Karpas-422 (cell line): ENCODE results near the gene SDK1. TPM values are rescaled to one million over a fixed set of nuclear protein-coding genes. Genes with fewer than 3 reads are reported as not detected.
"Not testable (repeated sequence)": the region's sequence is repeated elsewhere in the genome, so short reads cannot be mapped to it uniquely, and the experiment has no call there.

Source experiments
- DNase-seq: peaks from one replicate; pipeline ENCODE4 v3.0.0-alpha.2; 2015
- H2AFZ ChIP-seq: fragments of 200-600 bp; sonication (generic); 2 replicates; pipeline ENCODE4 v1.6.1; 2014; ENCODE audit warnings: antibody characterized with exemption, low read length, mixed read lengths
- H3K27ac ChIP-seq: fragments of 200-600 bp; sonication (generic); 2 replicates; pipeline ENCODE4 v1.5.1; 2014; ENCODE audit warnings: mild to moderate bottlenecking, low read length, moderate library complexity
- H3K27me3 ChIP-seq: fragments of 200-600 bp; sonication (generic); 2 replicates; pipeline ENCODE4 v1.6.1; 2014; ENCODE audit warnings: low read length, mixed read lengths
- H3K36me3 ChIP-seq: fragments of 200-600 bp; sonication (generic); 2 replicates; pipeline ENCODE4 v1.6.1; 2014; ENCODE audit warnings: low read length, mixed read lengths; ENCODE audit not compliant: insufficient read depth
- H3K4me1 ChIP-seq: fragments of 200-600 bp; sonication (generic); 2 replicates; pipeline ENCODE4 v1.6.1; 2014; ENCODE audit warnings: mild to moderate bottlenecking, low read length, mixed read lengths
- H3K4me2 ChIP-seq: fragments of 200-600 bp; sonication (generic); 2 replicates; pipeline ENCODE4 v1.6.1; 2014; ENCODE audit warnings: low read length, low read depth, mild to moderate bottlenecking; ENCODE audit not compliant: poor library complexity, severe bottlenecking
- H3K4me3 ChIP-seq: fragments of 200-600 bp; sonication (generic); 2 replicates; pipeline ENCODE4 v1.5.1; 2014; ENCODE audit warnings: mild to moderate bottlenecking, antibody characterized with exemption, low read length, mixed read lengths
- H3K79me2 ChIP-seq: fragments of 200-600 bp; sonication (generic); 2 replicates; pipeline ENCODE4 v1.6.1; 2014; ENCODE audit warnings: mild to moderate bottlenecking, low read length, mixed read lengths
- H3K9ac ChIP-seq: fragments of 200-600 bp; sonication (generic); 2 replicates; pipeline ENCODE4 v1.6.0; 2014; ENCODE audit warnings: low read length
- H3K9me2 ChIP-seq: fragments of 200-600 bp; sonication (generic), shearing (Covaris generic); replicated peaks from 2 replicates; pipeline ENCODE4 v1.6.0; 2014; ENCODE audit warnings: mild to moderate bottlenecking, low read length, moderate library complexity; ENCODE audit not compliant: insufficient read depth
- H3K9me3 ChIP-seq: fragments of 300-700, 200-600 bp; sonication (generic); 2 replicates; pipeline ENCODE4 v1.6.1; 2014; ENCODE audit warnings: low read length, mixed read lengths
- H4K20me1 ChIP-seq: fragments of 200-600 bp; sonication (generic); 2 replicates; pipeline ENCODE4 v1.6.1; 2014; ENCODE audit warnings: mild to moderate bottlenecking, antibody characterized with exemption, low read length, low read depth; ENCODE audit not compliant: insufficient read depth
- total RNA-seq: library from RNA; depleted of rRNA; stranded (reverse); fragments of >200 nt; shearing (Covaris generic); gene quantifications from 2 replicates; pipeline ENCODE4 v1.2.3, GENCODE V29; 2014; ENCODE audit warnings: low replicate concordance

SDK1 gene
- total RNA-seq, 1 experiment from 2014 or later = not detected

DNA sequence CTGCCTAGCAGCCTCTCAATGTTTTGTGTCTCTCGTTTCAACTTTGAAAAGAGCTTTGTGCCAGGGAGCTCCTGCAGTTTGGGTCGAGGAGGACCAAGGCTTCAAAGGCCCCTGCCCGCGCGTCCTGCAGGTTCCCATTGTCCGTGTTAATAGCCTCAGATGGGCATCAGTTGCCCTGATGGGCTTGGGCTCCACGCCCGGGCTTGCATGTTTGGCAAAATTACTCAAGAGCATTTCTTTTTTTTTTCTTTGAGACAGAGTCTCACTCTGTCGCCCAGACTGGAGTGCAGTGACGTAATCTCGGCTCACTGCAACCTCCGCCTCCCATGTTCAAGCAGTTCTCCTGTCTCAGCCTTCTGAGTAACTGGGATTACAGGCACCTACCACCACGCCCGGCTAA lies 636.6 kb downstream of the SDK1 start:
- H3K4me1 ChIP-seq = no peaks in the 10 kb centered on the region
- no peaks in the 10 kb centered on the region for H3K9me3 ChIP-seq
- no peak overlapping the region for H3K4me3 ChIP-seq
- no peak overlapping the region for H3K9ac ChIP-seq
- H3K27ac ChIP-seq = no peak overlapping the region
- H2AFZ ChIP-seq = no peak overlapping the region
- H3K4me2 ChIP-seq = no peak overlapping the region
- H3K27me3 ChIP-seq = no peaks in the 10 kb centered on the region
- H3K36me3 ChIP-seq = no peaks in the 10 kb centered on the region
- no peaks in the 10 kb centered on the region for H3K79me2 ChIP-seq
- no peaks in the 10 kb centered on the region for H3K9me2 ChIP-seq
- H4K20me1 ChIP-seq = no peaks in the 10 kb centered on the region
- no peak for DNase-seq

DNA sequence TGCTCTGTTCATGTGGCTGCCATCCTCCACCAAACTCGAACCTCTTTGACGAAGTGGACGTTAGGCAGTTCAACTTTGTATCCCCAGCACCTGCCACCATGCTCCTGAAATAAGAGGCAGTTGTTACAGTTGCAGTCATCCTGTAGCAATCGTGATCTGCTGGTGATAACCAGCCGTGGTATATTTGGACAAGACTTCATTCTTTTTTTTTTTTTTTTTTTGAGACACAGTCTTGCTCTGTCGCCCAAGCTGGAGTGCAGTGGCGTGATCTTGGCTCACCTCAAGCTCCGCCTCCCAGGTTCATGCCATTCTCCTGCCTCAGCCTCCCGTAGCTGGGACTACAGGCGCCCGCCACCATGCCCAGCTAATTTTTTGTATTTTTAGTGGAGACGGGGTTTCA lies 640.7 kb downstream of the SDK1 start:
- DNase-seq, H3K27ac ChIP-seq, H3K4me3 ChIP-seq: not testable (repeated sequence)

DNA sequence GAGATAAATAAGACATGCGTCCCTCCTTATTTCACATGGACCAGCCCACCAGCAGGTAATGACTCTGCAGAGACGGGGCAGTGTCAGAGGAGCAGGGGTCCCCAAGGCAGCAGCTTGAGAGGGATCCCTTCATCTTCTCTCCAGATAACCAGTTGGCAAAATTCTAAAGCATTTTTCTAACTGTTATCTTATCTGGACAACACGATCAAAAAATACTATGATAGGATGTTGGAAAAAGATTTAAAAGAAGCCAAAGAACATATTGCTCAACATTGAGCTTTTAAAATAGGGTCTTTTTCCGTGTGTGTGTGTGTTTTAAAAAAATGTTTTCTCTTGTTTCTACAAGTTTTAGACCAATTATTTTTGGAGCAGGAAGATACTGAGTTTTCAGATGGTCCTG lies 641.2 kb downstream of the SDK1 start:
- H3K27ac ChIP-seq = no peak overlapping the region
- H2AFZ ChIP-seq = no peak overlapping the region
- DNase-seq = no peak
- no peaks in the 10 kb centered on the region for H3K9me2 ChIP-seq
- H3K79me2 ChIP-seq = no peaks in the 10 kb centered on the region
- no peaks in the 10 kb centered on the region for H3K36me3 ChIP-seq
- no peaks in the 10 kb centered on the region for H3K27me3 ChIP-seq
- no peaks in the 10 kb centered on the region for H3K9me3 ChIP-seq
- no peak overlapping the region for H3K4me3 ChIP-seq
- no peaks in the 10 kb centered on the region for H4K20me1 ChIP-seq
- no peaks in the 10 kb centered on the region for H3K4me1 ChIP-seq
- H3K9ac ChIP-seq = no peak overlapping the region
- H3K4me2 ChIP-seq = no peak overlapping the region

More for the DNA sequence above, 640.7 kb downstream of the SDK1 start:
- H2AFZ ChIP-seq, H3K79me2 ChIP-seq, H3K4me1 ChIP-seq, H3K36me3 ChIP-seq, H3K27me3 ChIP-seq, H4K20me1 ChIP-seq, H3K4me2 ChIP-seq, H3K9ac ChIP-seq, H3K9me2 ChIP-seq, H3K9me3 ChIP-seq: not testable (repeated sequence)

DNA sequence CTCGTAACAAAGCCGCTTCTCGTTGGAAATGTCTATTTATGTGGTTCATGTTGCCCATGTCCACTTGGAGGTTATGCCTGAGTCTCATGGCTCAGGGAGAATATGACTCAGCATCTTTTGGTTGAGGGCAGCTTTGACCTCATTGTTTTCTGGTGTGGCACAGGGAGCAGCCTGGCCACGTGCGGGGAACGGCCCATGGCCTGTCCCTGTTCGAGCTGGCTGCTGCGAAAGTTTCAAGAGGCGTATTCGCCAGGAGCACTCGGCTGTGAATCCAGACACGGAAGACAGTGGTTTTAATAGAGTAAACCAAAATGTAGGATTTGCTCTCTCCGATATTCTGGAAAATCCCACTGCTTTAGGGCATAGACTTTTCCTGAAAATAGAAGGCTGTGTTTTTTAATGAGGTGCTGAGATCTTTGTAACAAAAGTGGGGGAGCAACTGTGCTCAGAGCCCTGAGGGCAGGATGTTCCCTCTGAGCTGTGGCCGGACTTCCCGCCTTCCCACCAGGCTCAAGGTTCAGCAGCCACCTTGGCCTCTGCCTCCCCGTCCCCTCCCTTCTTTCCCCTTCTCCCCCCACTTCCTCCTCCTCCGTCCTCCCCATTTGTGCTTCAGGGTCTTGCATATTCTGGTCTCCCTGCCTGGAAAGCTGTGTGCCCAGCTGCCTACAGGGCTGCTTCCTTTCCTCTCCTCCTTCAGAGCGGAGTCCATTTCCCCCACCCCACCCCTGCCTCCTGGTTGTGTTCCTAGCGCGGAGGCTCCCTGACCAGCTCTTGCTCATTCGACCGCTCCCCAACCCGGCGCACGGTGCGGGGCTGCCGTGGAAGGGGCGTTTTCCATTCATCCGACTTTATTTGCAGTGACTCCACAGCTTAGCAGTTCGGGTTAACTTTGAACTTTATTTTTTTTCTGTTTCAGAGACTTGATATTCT lies 642.0 kb downstream of the SDK1 start:
- DNase-seq = no peak
- no peaks in the 10 kb centered on the region for H3K27me3 ChIP-seq
- no peak overlapping the region for H3K4me3 ChIP-seq
- no peak overlapping the region for H2AFZ ChIP-seq
- no peaks in the 10 kb centered on the region for H3K79me2 ChIP-seq
- H3K4me1 ChIP-seq = no peaks in the 10 kb centered on the region
- no peaks in the 10 kb centered on the region for H3K9me2 ChIP-seq
- no peak overlapping the region for H3K4me2 ChIP-seq
- H4K20me1 ChIP-seq = no peaks in the 10 kb centered on the region
- no peaks in the 10 kb centered on the region for H3K36me3 ChIP-seq
- H3K27ac ChIP-seq = no peak overlapping the region
- H3K9me3 ChIP-seq = no peaks in the 10 kb centered on the region
- no peak overlapping the region for H3K9ac ChIP-seq

DNA sequence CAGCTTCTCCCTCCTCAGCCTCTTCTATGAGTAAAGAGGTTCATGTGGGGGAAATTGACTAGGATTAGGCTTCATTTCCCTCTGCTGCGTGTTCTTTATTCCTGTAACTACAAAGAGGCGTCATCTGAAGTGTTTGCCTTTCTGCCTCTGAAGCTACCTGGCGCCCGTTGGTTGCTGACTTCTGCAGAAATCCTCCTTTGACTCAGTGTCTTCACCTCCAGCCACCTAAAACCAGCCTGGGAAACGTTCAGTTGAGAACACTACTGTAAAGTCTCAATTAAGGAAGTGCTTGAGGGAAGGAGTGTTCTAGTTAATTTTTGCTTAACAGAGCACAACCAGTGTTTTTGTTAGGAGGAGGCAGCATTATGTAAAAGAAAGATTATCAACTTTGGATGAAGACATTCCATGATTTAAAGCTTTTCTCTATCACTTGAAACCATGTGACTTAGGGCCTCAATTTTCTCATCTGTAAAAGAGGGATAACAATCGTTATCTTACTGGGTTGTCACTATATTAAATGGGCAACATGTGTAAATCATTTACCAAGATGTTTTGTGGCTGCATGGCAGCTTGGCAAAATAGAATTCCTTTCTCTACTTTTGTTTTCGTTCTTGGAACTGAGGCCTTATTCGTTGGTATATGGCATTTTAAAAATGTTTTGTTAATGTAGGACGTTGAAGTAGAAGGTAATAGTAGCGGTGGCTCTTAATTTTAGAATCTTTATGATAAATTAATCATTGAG lies 642.9 kb downstream of the SDK1 start:
- H3K4me2 ChIP-seq = no peak overlapping the region
- no peaks in the 10 kb centered on the region for H3K79me2 ChIP-seq
- DNase-seq = no peak
- H3K4me3 ChIP-seq = no peak overlapping the region
- no peak overlapping the region for H2AFZ ChIP-seq
- H3K9me3 ChIP-seq = no peaks in the 10 kb centered on the region
- no peaks in the 10 kb centered on the region for H3K36me3 ChIP-seq
- H3K27me3 ChIP-seq = no peaks in the 10 kb centered on the region
- H3K27ac ChIP-seq = no peak overlapping the region
- H4K20me1 ChIP-seq = no peaks in the 10 kb centered on the region
- no peaks in the 10 kb centered on the region for H3K4me1 ChIP-seq
- H3K9ac ChIP-seq = no peak overlapping the region
- H3K9me2 ChIP-seq = no peaks in the 10 kb centered on the region

DNA sequence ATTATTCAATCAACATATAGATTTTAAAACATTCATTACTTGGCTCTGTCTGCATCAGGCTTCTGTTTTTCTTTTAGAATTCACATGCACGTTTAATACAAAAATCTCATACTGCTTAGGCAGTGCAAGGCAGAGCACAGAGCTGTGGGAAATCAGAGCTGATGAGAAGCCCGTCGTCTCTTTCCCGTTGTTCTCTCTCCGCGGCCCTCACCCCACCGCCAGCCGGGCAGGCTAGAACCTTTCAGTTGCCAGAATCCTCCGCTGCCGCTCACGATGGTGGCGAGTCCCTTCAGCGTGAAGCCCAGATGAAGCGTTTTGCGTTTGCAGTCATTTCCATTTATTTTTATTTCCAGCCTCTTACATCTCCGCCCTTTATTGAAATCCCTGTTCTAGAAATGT lies 648.2 kb downstream of the SDK1 start:
- Histone ChIP-seq H3K9ac (no peak overlapping the region), H3K4me3 (no peak overlapping the region)

DNA sequence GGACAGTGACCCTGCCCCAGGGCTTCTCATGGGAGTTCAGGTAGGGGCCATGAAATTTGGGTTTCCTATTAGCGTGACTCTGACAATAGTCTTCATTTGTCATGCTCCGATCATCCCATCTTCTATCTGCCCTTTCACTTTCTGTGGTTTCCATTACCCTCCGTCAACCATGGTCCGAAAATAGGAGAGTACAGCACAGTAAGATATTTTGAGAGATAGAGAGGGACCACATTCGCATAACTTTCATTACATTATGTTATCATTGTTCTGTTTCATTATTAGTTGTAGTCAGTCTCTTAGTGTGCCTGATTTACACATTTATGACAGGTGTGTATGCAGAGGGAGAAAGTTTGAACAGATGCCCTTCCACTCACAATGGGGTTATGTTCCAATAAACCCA lies 649.2 kb downstream of the SDK1 start:
- Histone ChIP-seq H3K36me3 (no peaks in the 10 kb centered on the region), H3K4me1 (no peaks in the 10 kb centered on the region), H3K4me2 (no peak overlapping the region), H2AFZ (no peak overlapping the region), H3K4me3 (no peak overlapping the region), H3K9ac (no peak overlapping the region), H3K79me2 (no peaks in the 10 kb centered on the region), H3K9me2 (no peaks in the 10 kb centered on the region), H3K27me3 (no peaks in the 10 kb centered on the region), H4K20me1 (no peaks in the 10 kb centered on the region), H3K27ac (no peak overlapping the region), H3K9me3 (no peaks in the 10 kb centered on the region)
- no peak for DNase-seq

More for the DNA sequence above, 648.2 kb downstream of the SDK1 start:
- H4K20me1 ChIP-seq = no peaks in the 10 kb centered on the region
- H3K9me2 ChIP-seq = no peaks in the 10 kb centered on the region
- no peak for DNase-seq
- H3K79me2 ChIP-seq = no peaks in the 10 kb centered on the region
- no peak overlapping the region for H3K4me2 ChIP-seq
- no peaks in the 10 kb centered on the region for H3K9me3 ChIP-seq
- no peaks in the 10 kb centered on the region for H3K36me3 ChIP-seq
- no peaks in the 10 kb centered on the region for H3K27me3 ChIP-seq
- H3K27ac ChIP-seq = no peak overlapping the region
- H3K4me1 ChIP-seq = no peaks in the 10 kb centered on the region
- no peak overlapping the region for H2AFZ ChIP-seq

DNA sequence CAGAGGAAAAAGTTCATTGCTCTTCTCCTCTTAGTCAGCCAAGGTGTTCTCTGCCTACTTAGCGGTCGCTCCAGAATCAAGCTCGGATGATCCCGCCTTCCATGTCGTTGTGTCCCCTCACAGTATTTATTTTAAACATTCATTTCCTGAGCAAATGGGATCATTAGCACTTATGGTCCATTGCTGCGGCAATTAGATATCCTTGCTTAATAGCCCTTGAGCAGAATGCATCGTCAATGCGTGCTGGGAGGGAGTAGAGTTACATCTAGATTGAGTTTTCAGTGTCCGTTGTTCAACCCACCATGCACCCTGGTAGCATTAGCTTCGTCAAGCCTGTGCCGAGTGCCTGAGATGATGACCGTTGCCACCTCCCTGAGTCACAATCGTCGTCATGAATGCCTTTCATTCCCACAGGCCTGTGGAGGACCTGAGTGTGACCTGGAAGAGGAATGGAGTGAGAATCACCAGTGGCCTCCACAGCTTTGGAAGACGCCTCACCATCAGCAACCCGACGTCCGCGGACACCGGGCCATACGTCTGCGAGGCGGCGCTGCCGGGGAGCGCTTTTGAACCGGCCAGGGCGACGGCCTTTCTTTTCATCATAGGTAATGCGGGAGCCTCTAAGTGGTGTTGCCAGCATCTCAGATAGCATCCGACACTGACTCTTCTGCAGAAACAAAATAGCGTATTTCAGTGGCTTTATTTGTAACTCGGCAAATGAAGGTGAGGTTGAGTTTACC lies 650.4 kb downstream of the SDK1 start:
- Histone ChIP-seq H3K27me3 (no peaks in the 10 kb centered on the region), H3K9me3 (no peaks in the 10 kb centered on the region), H2AFZ (no peak overlapping the region), H3K79me2 (no peaks in the 10 kb centered on the region), H3K4me2 (no peak overlapping the region), H3K9me2 (no peaks in the 10 kb centered on the region), H3K9ac (no peak overlapping the region), H4K20me1 (no peaks in the 10 kb centered on the region), H3K4me1 (no peaks in the 10 kb centered on the region), H3K36me3 (no peaks in the 10 kb centered on the region), H3K27ac (no peak overlapping the region), H3K4me3 (no peak overlapping the region)
- no peak for DNase-seq
